Liver (tissue), 9 donors: ENCODE data around the gene JAG1. TPM values are rescaled to one million over a fixed set of nuclear protein-coding genes. Genes with fewer than 3 reads are reported as not detected.

Source experiments
- DNase-seq: peaks from one replicate; pipeline ENCODE4 v3.0.0-alpha.2; 2017; ENCODE audit warnings: low spot score
- H3K27ac ChIP-seq, 2 donors: one replicate each; pipeline ENCODE4 v1.7.0; 2013; ENCODE audit warnings: inconsistent platforms in 2 of 2, low read length in 2 of 2, control low read depth in 1 of 2, low read depth in 1 of 2, mild to moderate bottlenecking in 1 of 2
- H3K27me3 ChIP-seq, 4 donors: one replicate each; pipeline versions ENCODE4 v1.6.1 to v1.7.0; 2013; ENCODE audit warnings: low read length in 3 of 4, inconsistent platforms in 1 of 4, mild to moderate bottlenecking in 1 of 4, moderate library complexity in 1 of 4; ENCODE audit not compliant: control insufficient read depth in 4 of 4, insufficient read depth in 4 of 4
- H3K36me3 ChIP-seq, 4 donors: one replicate each; pipeline versions ENCODE4 v1.6.1 to v1.7.0; 2013; ENCODE audit warnings: low read length in 3 of 4, mild to moderate bottlenecking in 3 of 4, low read depth in 1 of 4, moderate library complexity in 1 of 4; ENCODE audit not compliant: control insufficient read depth in 4 of 4, insufficient read depth in 3 of 4
- H3K4me1 ChIP-seq, 4 donors: one replicate each; pipeline versions ENCODE4 v1.6.1 to v1.7.0; 2013; ENCODE audit warnings: low read length in 3 of 4, mild to moderate bottlenecking in 3 of 4, moderate library complexity in 1 of 4; ENCODE audit not compliant: control insufficient read depth in 4 of 4, insufficient read depth in 4 of 4
- H3K4me3 ChIP-seq, 3 donors: one replicate each; pipeline versions ENCODE4 v1.6.1 to v1.7.0; 2013; ENCODE audit warnings: low read length in 3 of 3, control low read depth in 1 of 3, low read depth in 1 of 3, mild to moderate bottlenecking in 1 of 3
- H3K9ac ChIP-seq, 2 donors: one replicate each; pipeline ENCODE4 v1.7.0; 2013; ENCODE audit warnings: low read length in 2 of 2, mild to moderate bottlenecking in 2 of 2, moderate library complexity in 2 of 2, control low read depth in 1 of 2, low read depth in 1 of 2
- H3K9me3 ChIP-seq, 4 donors: one replicate each; pipeline versions ENCODE4 v1.6.1 to v1.7.0; 2013; ENCODE audit warnings: low read length in 3 of 4; ENCODE audit not compliant: control insufficient read depth in 4 of 4
- EGR1 ChIP-seq, 2 donors: IDR thresholded peaks; 2 replicates each; pipeline ENCODE4 v1.6.1; 2016 to 2018; ENCODE audit warnings: antibody characterized with exemption in 2 of 2, low read depth in 2 of 2
- FOXA1 ChIP-seq: IDR thresholded peaks from 2 replicates; pipeline ENCODE4 v1.6.1; 2016; ENCODE audit warnings: antibody characterized with exemption
- FOXA2 ChIP-seq: IDR thresholded peaks from 2 replicates; pipeline ENCODE4 v1.6.1; 2016; ENCODE audit warnings: antibody characterized with exemption
- GABPA ChIP-seq, 2 donors: IDR thresholded peaks in 1 of 2; conservative IDR thresholded peaks in 1 of 2; 2 replicates each; pipeline ENCODE4 v1.6.1; 2016; ENCODE audit warnings: antibody characterized with exemption in 2 of 2, mild to moderate bottlenecking in 1 of 2, moderate library complexity in 1 of 2
- HNF4A ChIP-seq, 2 donors: conservative IDR thresholded peaks; 2 replicates each; pipeline ENCODE4 v1.6.1; 2016; ENCODE audit warnings: antibody characterized with exemption in 2 of 2, mild to moderate bottlenecking in 2 of 2
- HNF4G ChIP-seq: IDR thresholded peaks from 2 replicates; pipeline ENCODE4 v1.6.1; 2016; ENCODE audit warnings: antibody characterized with exemption
- JUND ChIP-seq, 2 donors: IDR thresholded peaks; 2 replicates each; pipeline ENCODE4 v1.6.1; 2016; ENCODE audit warnings: antibody characterized with exemption in 2 of 2
- NR2F2 ChIP-seq: IDR thresholded peaks from 2 replicates; pipeline ENCODE4 v1.6.1; 2016; ENCODE audit warnings: antibody characterized with exemption
- RAD21 ChIP-seq, 2 donors: IDR thresholded peaks; 2 replicates each; pipeline ENCODE4 v1.6.1; 2016; ENCODE audit warnings: antibody characterized with exemption in 2 of 2, mild to moderate bottlenecking in 2 of 2
- RXRA ChIP-seq, 2 donors: IDR thresholded peaks; 2 replicates each; pipeline ENCODE4 v1.6.1; 2017 to 2018; ENCODE audit warnings: antibody characterized with exemption in 2 of 2, mild to moderate bottlenecking in 1 of 2
- SP1 ChIP-seq: IDR thresholded peaks from 2 replicates; pipeline ENCODE4 v1.6.1; 2018; ENCODE audit warnings: antibody characterized with exemption, mild to moderate bottlenecking
- TAF1 ChIP-seq: conservative IDR thresholded peaks from 2 replicates; pipeline ENCODE4 v1.6.1; 2016; ENCODE audit warnings: antibody characterized with exemption, mild to moderate bottlenecking
- YY1 ChIP-seq: IDR thresholded peaks from 2 replicates; pipeline ENCODE4 v1.6.1; 2016; ENCODE audit warnings: antibody characterized with exemption, mild to moderate bottlenecking
- polyA plus RNA-seq, 2 donors: library from polyadenylated mRNA; stranded (reverse) in 1 of 2; unstranded in 1 of 2; fragments of 200-250 nt in 1 of 2; fragments of >200 nt in 1 of 2; fragmentation: Nextera tagmentation in 1 of 2; extraction: Ambion mirVana in 1 of 2; gene quantifications; one replicate each; pipeline versions ENCODE4 v1.2.1 to v1.2.3, GENCODE V29; 2013 to 2015
- total RNA-seq, 2 donors: library from RNA; depleted of rRNA; stranded (reverse); fragments of >200 nt; gene quantifications; one replicate each; pipeline ENCODE4 v1.2.3, GENCODE V29; 2014
- TF ChIP-seq, protein P1 (sequence below): IDR thresholded peaks from 2 replicates; pipeline ENCODE4 v1.6.1; 2016; ENCODE audit warnings: antibody characterized with exemption
- TF ChIP-seq, protein P2 (sequence below): IDR thresholded peaks from 2 replicates; pipeline ENCODE4 v1.6.1; 2016; ENCODE audit warnings: antibody characterized with exemption, mild to moderate bottlenecking
- TF ChIP-seq, protein P3 (sequence below): fragments of 150-350 bp; IDR thresholded peaks from 2 replicates; pipeline ENCODE4 v1.5.1; 2017; ENCODE audit warnings: improper control_type of control experiment, low read depth, low read length; ENCODE audit not compliant: missing input control
- TF ChIP-seq, protein P4 (sequence below): IDR thresholded peaks from 2 replicates; pipeline ENCODE4 v1.6.1; 2016; ENCODE audit warnings: antibody characterized with exemption
- TF ChIP-seq, protein P5 (sequence below): IDR thresholded peaks from 2 replicates; pipeline ENCODE4 v1.6.1; 2016; ENCODE audit warnings: antibody characterized with exemption
- donor health status: healthy.
- donor health status: healthy.
- donor health status: healthy.
- donor health status: healthy.
- donor health status: healthy.

Gene JAG1
- total and polyA plus RNA-seq, 4 donors = 1.8 to 16.6 (median 4.6) TPM

DNA sequence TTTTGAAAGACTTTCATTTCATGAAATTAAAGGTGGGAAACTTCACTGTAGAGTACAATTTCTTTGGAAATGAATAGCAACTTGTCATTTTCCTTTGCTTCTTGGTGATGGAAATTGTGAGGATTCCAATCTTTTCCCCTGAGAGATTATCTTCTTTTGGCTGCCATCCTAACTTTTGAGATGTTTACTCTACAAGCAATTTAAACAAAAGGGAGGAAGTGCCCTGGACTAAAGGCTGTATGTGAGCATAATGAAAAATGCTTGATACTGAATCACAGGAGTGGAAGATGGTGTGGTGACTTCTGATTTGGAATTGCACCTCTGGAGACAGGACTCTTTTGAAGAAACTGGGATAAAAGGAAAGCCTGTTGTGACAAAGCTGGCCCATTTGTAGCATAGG, 43.1 kb upstream of the JAG1 start:
- no peaks in the 10 kb centered on the region for H3K9me3 ChIP-seq
- no peak for TF ChIP-seq RXRA (IDR thresholded peaks at IDR 0.05)
- TF ChIP-seq, protein P1, sequence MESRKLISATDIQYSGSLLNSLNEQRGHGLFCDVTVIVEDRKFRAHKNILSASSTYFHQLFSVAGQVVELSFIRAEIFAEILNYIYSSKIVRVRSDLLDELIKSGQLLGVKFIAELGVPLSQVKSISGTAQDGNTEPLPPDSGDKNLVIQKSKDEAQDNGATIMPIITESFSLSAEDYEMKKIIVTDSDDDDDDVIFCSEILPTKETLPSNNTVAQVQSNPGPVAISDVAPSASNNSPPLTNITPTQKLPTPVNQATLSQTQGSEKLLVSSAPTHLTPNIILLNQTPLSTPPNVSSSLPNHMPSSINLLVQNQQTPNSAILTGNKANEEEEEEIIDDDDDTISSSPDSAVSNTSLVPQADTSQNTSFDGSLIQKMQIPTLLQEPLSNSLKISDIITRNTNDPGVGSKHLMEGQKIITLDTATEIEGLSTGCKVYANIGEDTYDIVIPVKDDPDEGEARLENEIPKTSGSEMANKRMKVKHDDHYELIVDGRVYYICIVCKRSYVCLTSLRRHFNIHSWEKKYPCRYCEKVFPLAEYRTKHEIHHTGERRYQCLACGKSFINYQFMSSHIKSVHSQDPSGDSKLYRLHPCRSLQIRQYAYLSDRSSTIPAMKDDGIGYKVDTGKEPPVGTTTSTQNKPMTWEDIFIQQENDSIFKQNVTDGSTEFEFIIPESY = no peak
- no peak for TF ChIP-seq HNF4A (conservative IDR thresholded peaks at IDR 0.05)
- TF ChIP-seq RAD21 (IDR thresholded peaks at IDR 0.05) = no peak
- no peak for TF ChIP-seq FOXA1
- TF ChIP-seq, protein P2, sequence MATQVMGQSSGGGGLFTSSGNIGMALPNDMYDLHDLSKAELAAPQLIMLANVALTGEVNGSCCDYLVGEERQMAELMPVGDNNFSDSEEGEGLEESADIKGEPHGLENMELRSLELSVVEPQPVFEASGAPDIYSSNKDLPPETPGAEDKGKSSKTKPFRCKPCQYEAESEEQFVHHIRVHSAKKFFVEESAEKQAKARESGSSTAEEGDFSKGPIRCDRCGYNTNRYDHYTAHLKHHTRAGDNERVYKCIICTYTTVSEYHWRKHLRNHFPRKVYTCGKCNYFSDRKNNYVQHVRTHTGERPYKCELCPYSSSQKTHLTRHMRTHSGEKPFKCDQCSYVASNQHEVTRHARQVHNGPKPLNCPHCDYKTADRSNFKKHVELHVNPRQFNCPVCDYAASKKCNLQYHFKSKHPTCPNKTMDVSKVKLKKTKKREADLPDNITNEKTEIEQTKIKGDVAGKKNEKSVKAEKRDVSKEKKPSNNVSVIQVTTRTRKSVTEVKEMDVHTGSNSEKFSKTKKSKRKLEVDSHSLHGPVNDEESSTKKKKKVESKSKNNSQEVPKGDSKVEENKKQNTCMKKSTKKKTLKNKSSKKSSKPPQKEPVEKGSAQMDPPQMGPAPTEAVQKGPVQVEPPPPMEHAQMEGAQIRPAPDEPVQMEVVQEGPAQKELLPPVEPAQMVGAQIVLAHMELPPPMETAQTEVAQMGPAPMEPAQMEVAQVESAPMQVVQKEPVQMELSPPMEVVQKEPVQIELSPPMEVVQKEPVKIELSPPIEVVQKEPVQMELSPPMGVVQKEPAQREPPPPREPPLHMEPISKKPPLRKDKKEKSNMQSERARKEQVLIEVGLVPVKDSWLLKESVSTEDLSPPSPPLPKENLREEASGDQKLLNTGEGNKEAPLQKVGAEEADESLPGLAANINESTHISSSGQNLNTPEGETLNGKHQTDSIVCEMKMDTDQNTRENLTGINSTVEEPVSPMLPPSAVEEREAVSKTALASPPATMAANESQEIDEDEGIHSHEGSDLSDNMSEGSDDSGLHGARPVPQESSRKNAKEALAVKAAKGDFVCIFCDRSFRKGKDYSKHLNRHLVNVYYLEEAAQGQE = no peak
- TF ChIP-seq GABPA (IDR thresholded peaks at IDR 0.05 in 1 of 2, conservative IDR thresholded peaks at IDR 0.05 in 1 of 2) = no peak
- TF ChIP-seq, protein P3, sequence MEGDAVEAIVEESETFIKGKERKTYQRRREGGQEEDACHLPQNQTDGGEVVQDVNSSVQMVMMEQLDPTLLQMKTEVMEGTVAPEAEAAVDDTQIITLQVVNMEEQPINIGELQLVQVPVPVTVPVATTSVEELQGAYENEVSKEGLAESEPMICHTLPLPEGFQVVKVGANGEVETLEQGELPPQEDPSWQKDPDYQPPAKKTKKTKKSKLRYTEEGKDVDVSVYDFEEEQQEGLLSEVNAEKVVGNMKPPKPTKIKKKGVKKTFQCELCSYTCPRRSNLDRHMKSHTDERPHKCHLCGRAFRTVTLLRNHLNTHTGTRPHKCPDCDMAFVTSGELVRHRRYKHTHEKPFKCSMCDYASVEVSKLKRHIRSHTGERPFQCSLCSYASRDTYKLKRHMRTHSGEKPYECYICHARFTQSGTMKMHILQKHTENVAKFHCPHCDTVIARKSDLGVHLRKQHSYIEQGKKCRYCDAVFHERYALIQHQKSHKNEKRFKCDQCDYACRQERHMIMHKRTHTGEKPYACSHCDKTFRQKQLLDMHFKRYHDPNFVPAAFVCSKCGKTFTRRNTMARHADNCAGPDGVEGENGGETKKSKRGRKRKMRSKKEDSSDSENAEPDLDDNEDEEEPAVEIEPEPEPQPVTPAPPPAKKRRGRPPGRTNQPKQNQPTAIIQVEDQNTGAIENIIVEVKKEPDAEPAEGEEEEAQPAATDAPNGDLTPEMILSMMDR = no peak
- TF ChIP-seq FOXA2 = no peak
- TF ChIP-seq, protein P4, sequence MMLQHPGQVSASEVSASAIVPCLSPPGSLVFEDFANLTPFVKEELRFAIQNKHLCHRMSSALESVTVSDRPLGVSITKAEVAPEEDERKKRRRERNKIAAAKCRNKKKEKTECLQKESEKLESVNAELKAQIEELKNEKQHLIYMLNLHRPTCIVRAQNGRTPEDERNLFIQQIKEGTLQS = no peak
- no peak for TF ChIP-seq HNF4G
- TF ChIP-seq TAF1 = no peak
- TF ChIP-seq, protein P5, sequence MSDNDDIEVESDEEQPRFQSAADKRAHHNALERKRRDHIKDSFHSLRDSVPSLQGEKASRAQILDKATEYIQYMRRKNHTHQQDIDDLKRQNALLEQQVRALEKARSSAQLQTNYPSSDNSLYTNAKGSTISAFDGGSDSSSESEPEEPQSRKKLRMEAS = no peak
- no peak for TF ChIP-seq EGR1 (IDR thresholded peaks at IDR 0.05; ENCODE audit: low read depth in 2 of 2)
- TF ChIP-seq NR2F2 = no peak
- no peak for TF ChIP-seq JUND (IDR thresholded peaks at IDR 0.05)
- no peak for TF ChIP-seq SP1
- TF ChIP-seq YY1 = no peak
- H3K4me1 ChIP-seq = peaks cover 1 to 7% (median 4%) of the 10 kb centered on the region in 4 donors
- H3K36me3 ChIP-seq = no peaks in the 10 kb centered on the region
- no peak overlapping the region for H3K4me3 ChIP-seq
- DNase-seq = no peak
- H3K9ac ChIP-seq = no peak overlapping the region
- H3K27me3 ChIP-seq = no peaks in the 10 kb centered on the region
- no peak overlapping the region for H3K27ac ChIP-seq
